ENCODE measurements around the gene CBFA2T3.
"Not testable (repeated sequence)": the region's sequence is repeated elsewhere in the genome, so short reads cannot be mapped to it uniquely, and the experiment has no call there.

The CBFA2T3 gene

DNA sequence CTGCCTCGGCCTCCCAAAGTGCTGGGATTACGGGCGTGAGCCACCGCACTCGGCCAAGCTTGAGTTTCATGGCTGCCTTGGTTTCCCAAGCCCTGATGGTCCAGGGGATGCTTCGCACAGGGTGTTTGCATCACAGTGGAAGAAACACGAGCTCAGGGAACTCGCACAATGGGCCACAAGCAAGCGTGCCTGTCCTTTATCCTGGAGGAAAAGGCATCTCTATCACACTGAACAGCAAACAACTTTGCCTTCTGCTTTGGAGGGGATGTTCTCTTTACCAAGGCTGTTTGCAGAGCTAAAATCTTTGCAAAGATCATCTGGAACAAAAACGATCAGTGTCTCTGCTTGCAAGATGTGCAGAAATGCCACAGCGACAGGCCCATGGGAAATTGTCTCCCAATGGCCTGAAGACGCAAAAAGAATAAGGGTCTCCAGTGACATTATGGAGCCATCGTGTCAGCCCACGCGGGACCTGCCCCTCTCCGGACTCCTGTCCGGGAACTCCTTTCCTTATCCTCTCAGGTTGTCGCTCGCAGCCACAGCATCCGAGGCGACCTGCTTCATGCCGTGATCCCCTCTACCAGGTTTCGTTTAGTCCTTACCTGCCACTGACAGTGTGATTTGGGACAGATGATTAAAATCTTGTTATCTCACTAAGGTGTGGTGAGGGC lies 44.1 kb upstream of the CBFA2T3 start:
- no peak for DNase-seq (ENCODE audit: low read depth, low spot score)
- H3K36me3 ChIP-seq (ENCODE audit: insufficient read depth, low read length) = no peaks in the 10 kb centered on the region
- H3K9ac ChIP-seq (ENCODE audit: insufficient read length) = no peak overlapping the region
- H3K9me3 ChIP-seq (ENCODE audit: low read depth, low read length) = no peaks in the 10 kb centered on the region
- no peak overlapping the region for H3K4me3 ChIP-seq
- no peak for TF ChIP-seq FOXP2 (optimal IDR thresholded peaks at IDR 0.05; ENCODE audit: control extremely low read depth, extremely low read length, insufficient read depth)
- TF ChIP-seq EZH2 (IDR thresholded peaks at IDR 0.05) = no peak
- no peak for TF ChIP-seq POLR2AphosphoS5 (IDR thresholded peaks at IDR 0.05; ENCODE audit: borderline replicate concordance, low read depth, low read length)
- no peak overlapping the region for H3K27ac ChIP-seq

DNA sequence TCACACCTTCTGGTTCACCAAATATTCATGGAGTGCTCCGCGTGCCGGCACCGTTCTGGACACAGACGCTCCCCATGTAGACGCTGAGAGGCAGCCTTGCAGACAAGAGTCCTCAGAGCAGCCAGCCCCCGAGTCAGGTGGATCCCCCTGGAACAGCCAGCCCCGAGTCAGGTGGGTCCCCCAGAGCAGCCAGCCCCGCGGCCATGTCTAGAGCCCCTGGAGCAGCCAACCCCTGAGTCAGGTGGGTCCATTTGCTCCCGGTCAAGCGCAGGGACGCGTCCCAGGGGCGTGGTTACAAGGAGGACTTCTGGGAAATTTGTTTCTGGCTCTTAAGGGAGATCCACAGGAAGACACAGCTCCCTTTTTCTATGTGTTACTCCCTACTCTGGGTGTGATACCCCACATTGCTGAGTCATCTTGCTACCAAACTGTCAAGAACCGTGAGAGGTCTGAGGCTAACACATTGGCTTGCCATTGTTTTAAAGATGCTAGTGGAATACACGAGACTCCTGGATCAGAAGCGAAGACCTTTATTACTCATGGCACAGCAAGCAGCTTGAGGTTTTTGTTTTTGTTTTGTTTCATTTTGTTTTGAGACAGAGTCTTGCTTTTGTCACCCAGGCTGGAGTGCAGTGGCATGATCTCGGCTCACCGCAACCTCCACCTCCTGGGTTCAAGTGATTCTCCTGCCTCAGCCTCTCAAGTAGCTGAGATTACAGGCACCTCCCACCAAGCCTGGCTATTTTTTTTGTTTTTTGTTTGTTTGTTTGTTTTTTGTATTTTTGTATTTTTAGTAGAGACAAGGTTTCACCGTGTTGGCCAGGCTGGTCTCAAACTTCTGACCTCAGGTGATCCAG lies 43.3 kb upstream of the CBFA2T3 start:
- no peak for TF ChIP-seq POLR2AphosphoS5 (IDR thresholded peaks at IDR 0.05; ENCODE audit: borderline replicate concordance, low read depth, low read length)
- no peak for TF ChIP-seq EZH2 (IDR thresholded peaks at IDR 0.05)
- no peak for DNase-seq (ENCODE audit: low read depth, low spot score)
- H3K9me3 ChIP-seq (ENCODE audit: low read depth, low read length) = no peaks in the 10 kb centered on the region
- H3K9ac ChIP-seq (ENCODE audit: insufficient read length) = no peak overlapping the region
- no peaks in the 10 kb centered on the region for H3K36me3 ChIP-seq (ENCODE audit: insufficient read depth, low read length)
- H3K4me3 ChIP-seq = no peak overlapping the region
- H3K27ac ChIP-seq = no peak overlapping the region

DNA sequence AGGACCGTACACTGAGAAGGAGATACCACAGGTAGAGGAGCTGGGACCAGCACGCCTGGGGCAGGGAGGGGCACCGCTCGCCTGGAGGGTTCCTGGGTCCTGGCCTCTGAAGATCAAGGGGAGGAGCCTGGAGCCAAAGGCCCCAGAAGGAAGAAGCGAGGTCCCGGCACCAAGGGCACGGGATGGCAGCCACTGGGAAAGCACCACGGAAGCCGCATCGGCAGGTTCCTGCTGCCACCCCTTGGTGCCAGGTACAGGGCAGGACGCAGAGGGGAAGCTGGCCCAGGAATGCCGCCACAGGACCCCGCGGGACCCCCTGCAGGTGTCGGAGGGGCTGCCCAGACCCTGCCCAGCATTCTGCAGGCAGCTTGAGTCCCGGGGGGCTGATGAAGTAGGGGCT lies 42.5 kb upstream of the CBFA2T3 start:
- no peaks in the 10 kb centered on the region for H3K9me3 ChIP-seq (ENCODE audit: low read depth, low read length)
- DNase-seq (ENCODE audit: low read depth, low spot score) = no peak
- H3K4me3 ChIP-seq = no peak overlapping the region
- no peaks in the 10 kb centered on the region for H3K36me3 ChIP-seq (ENCODE audit: insufficient read depth, low read length)
- H3K9ac ChIP-seq (ENCODE audit: insufficient read length) = no peak overlapping the region
- TF ChIP-seq FOXP2 (optimal IDR thresholded peaks at IDR 0.05; ENCODE audit: control extremely low read depth, extremely low read length, insufficient read depth) = no peak
- no peak for TF ChIP-seq POLR2AphosphoS5 (IDR thresholded peaks at IDR 0.05; ENCODE audit: borderline replicate concordance, low read depth, low read length)
- no peak for TF ChIP-seq EZH2 (IDR thresholded peaks at IDR 0.05)
- H3K27ac ChIP-seq = no peak overlapping the region

- Histone ChIP-seq H3K27ac (no peak overlapping the region), H3K9me3 (ENCODE audit: low read depth, low read length) (no peaks in the 10 kb centered on the region), H3K36me3 (ENCODE audit: insufficient read depth, low read length) (no peaks in the 10 kb centered on the region), H3K9ac (ENCODE audit: insufficient read length) (no peak overlapping the region), H3K4me3 (0 out of 2 replicates have a peak overlapping the region, but pooled peaks have one; percentile 28)
- DNase-seq (ENCODE audit: low read depth, low spot score) = no peak
- TF ChIP-seq FOXP2 (optimal IDR thresholded peaks at IDR 0.05; ENCODE audit: control extremely low read depth, extremely low read length, insufficient read depth) (no peak), EZH2 (IDR thresholded peaks at IDR 0.05) (no peak), POLR2AphosphoS5 (IDR thresholded peaks at IDR 0.05; ENCODE audit: borderline replicate concordance, low read depth, low read length) (no peak)
Measured at GRCh38 chr16:89018282-89019158, 41.5 kb upstream of the CBFA2T3 start.

GRCh38 chr16:89017543-89018281 lies 40.7 kb upstream of the CBFA2T3 start:
- TF ChIP-seq FOXP2 (optimal IDR thresholded peaks at IDR 0.05; ENCODE audit: control extremely low read depth, extremely low read length, insufficient read depth) (no peak), POLR2AphosphoS5 (IDR thresholded peaks at IDR 0.05; ENCODE audit: borderline replicate concordance, low read depth, low read length) (no peak), EZH2 (IDR thresholded peaks at IDR 0.05) (no peak)
- no peak for DNase-seq (ENCODE audit: low read depth, low spot score)
- H3K9me3 ChIP-seq (ENCODE audit: low read depth, low read length) = no peaks in the 10 kb centered on the region
- H3K27ac ChIP-seq = no peak overlapping the region
- no peak overlapping the region for H3K4me3 ChIP-seq
- no peaks in the 10 kb centered on the region for H3K36me3 ChIP-seq (ENCODE audit: insufficient read depth, low read length)
- H3K9ac ChIP-seq (ENCODE audit: insufficient read length) = no peak overlapping the region

GRCh38 chr16:89016561-89016960 lies 39.6 kb upstream of the CBFA2T3 start:
- not testable (repeated sequence) for H3K27ac ChIP-seq; H3K4me3 ChIP-seq; H3K9me3 ChIP-seq (ENCODE audit: low read depth, low read length); DNase-seq (ENCODE audit: low read depth, low spot score); H3K36me3 ChIP-seq (ENCODE audit: insufficient read depth, low read length); H3K9ac ChIP-seq (ENCODE audit: insufficient read length)

GRCh38 chr16:89015271-89015859 lies 38.4 kb upstream of the CBFA2T3 start:
- H3K36me3 ChIP-seq (ENCODE audit: insufficient read depth, low read length) = no peaks in the 10 kb centered on the region
- no peaks in the 10 kb centered on the region for H3K9me3 ChIP-seq (ENCODE audit: low read depth, low read length)
- no peak for DNase-seq (ENCODE audit: low read depth, low spot score)
- no peak overlapping the region for H3K4me3 ChIP-seq
- H3K9ac ChIP-seq (ENCODE audit: insufficient read length) = no peak overlapping the region
- no peak overlapping the region for H3K27ac ChIP-seq
- TF ChIP-seq FOXP2 (optimal IDR thresholded peaks at IDR 0.05; ENCODE audit: control extremely low read depth, extremely low read length, insufficient read depth) (no peak), POLR2AphosphoS5 (IDR thresholded peaks at IDR 0.05; ENCODE audit: borderline replicate concordance, low read depth, low read length) (no peak), EZH2 (IDR thresholded peaks at IDR 0.05) (no peak)
